Activated T-cell treated with anti-CD3 and anti-CD28 coated beads, Interleukin-2, amount 50 U/mL, for 4 hours (primary cell): ENCODE results near the gene GADD45GIP1. TPM values are rescaled to one million over a fixed set of nuclear protein-coding genes. Genes with fewer than 3 reads are reported as not detected.
A peak's percentile ranks its signal among the peaks of the same experiment; 100 is the strongest.
"Not testable (repeated sequence)": the region's sequence is repeated elsewhere in the genome, so short reads cannot be mapped to it uniquely, and the experiment has no call there.

Experiments
- ATAC-seq, 2 donors: fragments of 200-7000 bp; cut with Tn5 transposase; one replicate each; pipeline ENCODE4 v1.10.0; 2021
- DNase-seq: peaks from one replicate; pipeline ENCODE4 v3.0.0-alpha.2; 2020
- H3K27me3 Mint-ChIP-seq: one replicate; pipeline ENCODE4 v1.8.0; 2021; ENCODE audit warnings: low read depth, mixed read lengths
- H3K36me3 Mint-ChIP-seq: one replicate; pipeline ENCODE4 v1.8.0; 2022; ENCODE audit warnings: mixed read lengths; ENCODE audit not compliant: insufficient read depth
- H3K4me1 Mint-ChIP-seq: one replicate; pipeline ENCODE4 v1.8.0; 2021; ENCODE audit warnings: low read depth, mixed read lengths
- H3K4me3 Mint-ChIP-seq: one replicate; pipeline ENCODE4 v1.8.0; 2021; ENCODE audit warnings: mild to moderate bottlenecking, moderate library complexity, mixed read lengths
- H3K9me3 Mint-ChIP-seq: one replicate; pipeline ENCODE4 v1.8.0; 2021; ENCODE audit warnings: mixed read lengths
- total RNA-seq, 3 donors: library from RNA; stranded (reverse); gene quantifications; one replicate each; pipeline ENCODE4 v1.2.1, GENCODE V29; 2021

GADD45GIP1 gene
- total RNA-seq, 3 donors from 2014 or later = 60.5 to 65.2 (median 61.8) TPM

DNA sequence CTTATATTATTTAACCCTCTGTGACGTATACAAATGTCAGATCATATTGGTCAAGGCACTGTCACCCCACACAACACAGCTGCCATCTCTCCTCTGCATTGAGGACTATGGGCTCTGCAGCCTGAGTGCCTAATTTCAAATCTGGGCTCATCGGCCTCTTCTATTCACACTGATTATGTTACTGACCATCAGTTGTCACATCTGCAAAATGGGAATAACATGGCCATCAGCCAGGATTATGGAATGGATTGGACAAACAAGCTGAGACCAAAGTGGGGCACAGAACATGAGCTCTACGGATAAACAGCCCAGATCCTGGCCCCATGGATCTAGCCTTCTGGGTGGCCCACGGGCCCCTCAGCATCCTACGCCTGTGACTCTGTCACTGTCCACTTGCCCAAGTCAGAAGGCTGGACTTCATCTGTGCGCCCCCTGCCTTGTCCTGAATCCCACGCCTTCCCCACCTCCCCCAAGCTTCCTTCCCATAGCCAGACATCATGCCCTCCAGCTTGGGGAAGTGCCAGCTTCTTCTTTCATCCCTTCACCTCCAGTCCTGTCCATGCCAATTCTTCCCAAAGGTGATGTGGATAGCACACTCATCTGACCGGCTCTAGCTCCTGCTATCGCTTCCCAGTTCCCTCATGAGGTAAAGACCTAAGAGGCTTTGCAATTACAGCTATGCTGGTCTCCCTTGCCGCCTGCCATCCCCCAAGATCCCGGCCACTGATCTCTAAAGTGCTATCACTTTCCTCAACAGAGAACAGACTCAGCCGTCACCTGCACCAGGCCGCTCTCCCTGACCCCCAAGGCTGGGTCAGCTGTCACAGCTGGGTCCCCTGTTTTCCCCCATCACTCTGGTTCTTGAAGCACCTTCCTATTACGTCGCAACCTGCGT, 24.4 kb downstream of the GADD45GIP1 start:
- no peak for ATAC-seq
- Mint-ChIP-seq H3K4me3 (peak overlapping the region; percentile 100), H3K9me3 (no peaks in the 10 kb centered on the region), H3K4me1 (peaks cover 26% of the 10 kb centered on the region), H3K27me3 (no peaks in the 10 kb centered on the region), H3K36me3 (peaks cover 21% of the 10 kb centered on the region)
- no peak for DNase-seq

DNA sequence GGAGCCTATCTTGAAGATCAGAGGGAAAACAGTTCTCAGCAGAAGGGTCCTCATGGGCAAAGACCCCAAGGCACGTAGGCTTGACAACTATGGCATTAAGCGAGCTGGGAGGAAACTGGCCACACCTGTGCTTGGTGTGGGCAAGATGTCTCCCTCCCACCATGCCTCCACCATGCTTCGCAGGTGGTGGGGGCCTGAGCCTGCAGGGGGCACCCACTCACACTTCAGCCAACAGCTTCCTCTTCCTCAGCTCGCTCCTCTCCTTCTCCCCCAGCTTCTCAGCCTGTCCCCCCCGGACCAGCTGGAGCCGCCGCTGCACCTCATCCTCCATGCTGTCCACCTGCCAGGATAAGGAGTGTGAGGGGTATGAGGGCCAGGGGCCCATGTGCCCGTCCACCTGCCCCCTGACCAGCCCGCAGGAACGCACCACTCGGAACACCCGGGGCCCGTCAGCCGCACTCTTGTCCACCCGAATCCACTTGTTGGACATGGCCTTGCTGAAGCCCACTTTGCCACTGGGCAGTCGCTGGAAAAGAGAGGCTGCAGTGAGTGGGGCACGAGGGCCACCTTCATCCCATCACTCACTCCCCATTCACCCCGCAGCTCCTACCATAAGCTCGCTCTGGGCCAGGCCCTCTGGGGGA, 26.9 kb downstream of the GADD45GIP1 start:
- H3K27me3 Mint-ChIP-seq = no peaks in the 10 kb centered on the region
- peaks cover 20% of the 10 kb centered on the region for H3K4me1 Mint-ChIP-seq
- ATAC-seq = no peak
- no peak overlapping the region for H3K4me3 Mint-ChIP-seq
- no peak for DNase-seq
- no peaks in the 10 kb centered on the region for H3K9me3 Mint-ChIP-seq
- peaks cover 26% of the 10 kb centered on the region for H3K36me3 Mint-ChIP-seq

DNA sequence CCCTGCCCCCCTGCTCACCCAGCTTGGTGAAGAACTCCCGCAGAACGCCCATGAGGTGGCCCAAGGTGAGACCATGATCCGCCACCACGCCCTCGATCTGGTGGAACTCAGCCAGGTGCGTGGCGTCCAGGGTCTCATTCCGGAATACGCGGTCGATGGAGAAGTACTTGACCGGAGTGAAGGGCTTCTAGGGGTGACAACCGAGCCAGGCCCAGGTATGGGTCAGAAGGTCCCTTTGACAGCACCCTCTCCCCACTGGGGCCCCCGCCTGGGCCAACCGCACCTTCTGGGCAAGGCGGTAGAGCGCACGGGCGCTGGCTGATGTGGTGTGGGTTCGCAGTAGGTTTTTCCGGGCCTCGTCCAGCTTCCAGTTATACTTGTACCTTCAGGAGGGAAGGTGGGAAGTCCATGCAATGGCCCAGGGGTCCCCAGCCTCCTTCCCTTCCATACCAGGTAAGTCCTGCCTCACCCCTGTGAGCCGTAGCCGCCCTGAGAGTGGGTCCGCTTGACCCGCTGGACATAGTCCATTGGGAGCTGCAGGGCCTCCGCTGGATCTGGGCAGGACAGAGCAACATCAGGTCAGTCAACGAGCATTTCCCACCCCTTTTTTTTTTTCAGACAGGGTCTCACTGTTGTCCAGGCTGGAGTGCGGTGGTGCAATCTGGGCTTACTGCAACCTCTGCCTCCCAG, 32.3 kb downstream of the GADD45GIP1 start:
- peaks cover 37% of the 10 kb centered on the region for H3K36me3 Mint-ChIP-seq
- peaks cover 2% of the 10 kb centered on the region for H3K4me1 Mint-ChIP-seq
- no peak for ATAC-seq
- no peaks in the 10 kb centered on the region for H3K9me3 Mint-ChIP-seq
- H3K4me3 Mint-ChIP-seq = no peak overlapping the region
- no peaks in the 10 kb centered on the region for H3K27me3 Mint-ChIP-seq
- DNase-seq = no peak

DNA sequence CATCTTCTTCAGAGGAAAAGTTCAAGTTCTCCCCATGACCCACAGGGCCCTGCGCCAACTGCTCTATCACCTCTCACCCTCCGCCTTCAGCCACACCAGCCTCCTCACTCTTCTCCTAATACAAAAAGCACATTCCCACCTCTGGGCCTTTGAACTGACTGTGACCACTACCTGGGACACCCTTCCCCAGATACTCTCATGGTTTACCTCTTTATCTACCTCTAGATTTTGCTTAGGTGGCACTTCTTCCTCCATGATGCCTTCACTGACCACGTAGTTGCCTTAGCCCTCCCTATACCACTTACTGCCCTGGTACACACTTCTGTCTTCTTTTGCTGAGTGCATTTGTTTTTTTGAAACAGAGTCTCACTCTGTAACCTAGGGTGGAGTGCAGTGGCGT, 34.1 kb downstream of the GADD45GIP1 start:
- H3K36me3 Mint-ChIP-seq = peaks cover 26% of the 10 kb centered on the region
- H3K4me3 Mint-ChIP-seq = no peak overlapping the region
- peaks cover 9% of the 10 kb centered on the region for H3K4me1 Mint-ChIP-seq
- no peaks in the 10 kb centered on the region for H3K9me3 Mint-ChIP-seq
- no peaks in the 10 kb centered on the region for H3K27me3 Mint-ChIP-seq
- no peak for ATAC-seq
- no peak for DNase-seq

DNA sequence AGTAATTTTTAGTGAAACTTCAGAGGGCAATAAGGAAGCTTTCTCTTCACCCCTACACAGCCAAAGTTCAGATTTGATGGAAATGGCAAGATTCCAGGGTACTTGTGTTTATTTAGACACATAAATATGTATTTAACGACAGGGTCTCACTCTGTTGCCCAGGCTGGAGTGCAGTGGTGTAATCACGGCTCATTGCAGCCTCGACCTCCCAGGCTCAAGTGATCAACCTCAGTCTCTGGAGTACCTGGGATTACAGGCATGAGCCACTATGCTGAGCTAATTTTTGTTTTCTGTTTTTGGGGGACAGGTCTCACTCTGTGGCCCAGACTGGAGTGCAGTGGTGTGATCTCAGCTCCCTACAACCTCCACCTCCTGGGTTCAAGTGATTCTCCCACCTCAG, 36.0 kb downstream of the GADD45GIP1 start:
- peaks cover 11% of the 10 kb centered on the region for H3K4me1 Mint-ChIP-seq
- H3K36me3 Mint-ChIP-seq = peaks cover 20% of the 10 kb centered on the region
- ATAC-seq (no peak), DNase-seq (no peak)
- H3K27me3 Mint-ChIP-seq = no peaks in the 10 kb centered on the region
- H3K4me3 Mint-ChIP-seq = no peak overlapping the region
- no peaks in the 10 kb centered on the region for H3K9me3 Mint-ChIP-seq

DNA sequence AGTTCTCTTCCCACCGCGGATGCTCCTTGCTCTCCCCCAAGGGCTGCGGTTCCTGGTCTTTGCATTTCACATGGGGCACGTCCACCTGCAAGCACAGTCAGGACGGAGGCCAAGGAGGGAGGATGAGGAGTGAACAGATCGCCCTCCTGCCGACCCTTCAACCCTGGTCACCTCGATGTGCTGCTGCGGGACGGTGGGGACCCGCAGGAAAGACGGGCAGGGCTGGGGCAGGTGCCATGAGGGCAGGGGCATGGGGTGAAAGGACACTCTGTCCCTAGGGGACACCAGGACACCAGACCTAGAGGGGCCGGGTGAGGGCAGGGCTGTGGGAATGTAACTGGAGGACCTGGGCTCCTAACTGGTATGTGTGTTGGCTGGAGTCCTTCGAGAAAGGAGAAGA, 38.8 kb downstream of the GADD45GIP1 start:
- peak overlapping the region; percentile 65 for H3K4me3 Mint-ChIP-seq
- H3K36me3 Mint-ChIP-seq = peaks cover 5% of the 10 kb centered on the region
- peaks cover 31% of the 10 kb centered on the region for H3K4me1 Mint-ChIP-seq
- DNase-seq = no peak
- ATAC-seq = no peak
- no peaks in the 10 kb centered on the region for H3K27me3 Mint-ChIP-seq
- H3K9me3 Mint-ChIP-seq = no peaks in the 10 kb centered on the region

DNA sequence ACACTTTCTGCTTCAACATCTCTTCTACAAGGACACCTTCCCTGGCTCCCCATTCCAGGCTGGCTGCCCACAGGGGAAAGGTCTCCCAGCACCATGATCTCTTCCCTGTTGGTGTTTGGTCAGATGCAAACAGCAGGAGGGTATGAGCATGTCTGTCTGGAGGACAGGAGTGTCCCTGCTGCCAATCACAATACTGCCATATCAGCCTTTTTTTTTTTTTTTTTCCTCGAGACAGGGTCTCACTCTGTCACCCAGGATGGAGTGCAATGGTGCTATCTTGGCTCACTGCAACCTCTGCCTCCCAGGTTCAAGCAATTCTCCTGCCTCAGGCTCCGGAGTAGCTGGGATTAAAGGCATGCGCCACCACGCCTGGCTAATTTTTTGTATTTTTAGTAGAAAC, 41.2 kb downstream of the GADD45GIP1 start:
- H3K9me3 Mint-ChIP-seq, DNase-seq, H3K36me3 Mint-ChIP-seq, H3K4me3 Mint-ChIP-seq, ATAC-seq, H3K27me3 Mint-ChIP-seq: not testable (repeated sequence)
- peaks cover 34% of the 10 kb centered on the region for H3K4me1 Mint-ChIP-seq

DNA sequence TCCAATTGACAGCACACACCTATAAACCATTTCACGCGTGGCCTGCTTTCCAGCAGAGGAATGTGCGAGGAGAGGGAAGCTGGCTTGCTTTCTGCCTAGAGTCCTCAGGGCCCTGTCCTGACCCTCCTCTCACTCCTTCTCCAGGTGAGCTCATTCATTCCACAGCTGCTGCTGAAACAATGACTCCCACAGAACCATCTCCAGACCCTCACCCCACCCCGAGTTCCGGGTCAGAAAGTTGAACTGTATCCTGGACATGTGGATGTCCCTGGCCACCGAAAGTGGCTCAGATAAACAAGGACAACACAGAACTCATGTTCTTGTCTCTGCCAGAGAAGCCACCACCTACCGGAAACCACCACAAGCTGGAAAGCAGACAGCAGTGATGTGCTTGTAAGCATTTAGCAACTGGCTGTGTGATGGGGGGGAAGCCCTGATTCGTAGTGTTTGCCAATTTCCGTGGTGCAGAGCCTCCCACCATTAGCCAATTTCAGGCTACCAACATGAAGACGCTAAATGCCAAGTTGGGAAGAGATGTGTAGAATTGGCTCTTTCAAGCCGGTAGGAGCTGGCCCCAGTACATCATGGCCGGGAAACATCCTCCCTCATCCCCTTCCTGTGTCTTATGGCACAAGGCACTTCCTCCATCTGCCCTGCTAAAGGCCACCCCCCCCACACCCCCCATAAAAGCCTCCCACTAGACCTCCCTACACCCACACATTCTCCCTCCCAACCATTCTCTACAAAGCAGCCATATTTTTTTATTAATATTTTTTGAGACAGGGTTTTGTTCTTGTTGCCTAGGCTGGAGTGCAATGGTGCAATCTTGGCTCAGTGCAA, 43.0 kb downstream of the GADD45GIP1 start:
- H3K27me3 Mint-ChIP-seq = no peaks in the 10 kb centered on the region
- no peaks in the 10 kb centered on the region for H3K9me3 Mint-ChIP-seq
- peaks cover 28% of the 10 kb centered on the region for H3K4me1 Mint-ChIP-seq
- DNase-seq (peak; percentile 38), ATAC-seq (peak; percentile 38 to 57)
- peak overlapping the region; percentile 52 for H3K4me3 Mint-ChIP-seq
- H3K36me3 Mint-ChIP-seq = no peaks in the 10 kb centered on the region

DNA sequence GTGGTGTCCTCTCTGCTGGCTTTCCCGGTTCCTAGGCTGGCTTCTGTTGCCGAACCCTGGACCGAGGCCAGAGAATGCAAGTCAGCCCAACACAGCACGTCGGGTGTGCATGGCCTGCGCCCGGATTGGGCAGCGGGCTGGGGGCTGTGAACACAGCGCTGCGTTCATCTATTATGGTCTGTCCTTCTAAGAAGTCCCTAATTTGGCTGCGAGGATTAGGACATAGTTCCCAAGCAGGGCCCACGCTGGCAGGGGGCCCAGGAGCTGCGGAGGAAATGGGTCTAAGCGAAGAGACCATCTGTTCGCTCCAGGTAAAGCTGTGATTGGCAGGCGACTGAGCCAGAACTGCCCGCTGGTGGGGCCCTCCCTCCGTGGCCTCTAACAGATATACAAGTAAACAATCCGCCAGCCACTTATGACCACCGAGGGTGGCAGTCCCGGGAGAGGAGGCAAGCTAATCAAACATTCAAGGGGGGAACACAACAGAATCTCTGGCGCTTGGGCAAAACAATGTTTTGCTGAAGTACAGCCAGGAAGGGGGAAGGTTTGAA, 43.9 kb downstream of the GADD45GIP1 start:
- Mint-ChIP-seq H3K27me3 (no peaks in the 10 kb centered on the region), H3K9me3 (no peaks in the 10 kb centered on the region), H3K4me3 (no peak overlapping the region), H3K36me3 (no peaks in the 10 kb centered on the region), H3K4me1 (peaks cover 25% of the 10 kb centered on the region)
- no peak for DNase-seq
- ATAC-seq = no peak

DNA sequence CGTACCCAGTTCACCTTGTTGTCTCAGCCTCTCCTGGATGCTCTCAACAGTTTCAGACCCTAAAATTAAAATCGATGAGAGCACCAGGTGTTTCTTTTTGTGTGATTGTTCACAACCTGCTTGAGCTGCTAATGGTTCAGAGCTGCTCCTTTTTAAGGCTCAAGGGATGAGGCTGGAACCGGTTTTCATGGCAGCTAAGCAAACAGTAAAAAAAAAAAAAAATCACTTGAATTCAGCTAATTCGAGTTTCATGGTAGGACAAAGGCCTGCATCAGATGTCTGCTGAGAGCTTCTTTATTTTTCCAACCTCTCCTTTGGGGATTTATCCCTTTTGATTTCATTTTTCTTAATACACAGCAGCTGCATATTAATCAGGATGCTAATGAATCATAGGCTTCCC, 44.5 kb downstream of the GADD45GIP1 start:
- no peak overlapping the region for H3K4me3 Mint-ChIP-seq
- no peaks in the 10 kb centered on the region for H3K9me3 Mint-ChIP-seq
- ATAC-seq (no peak), DNase-seq (no peak)
- peaks cover 25% of the 10 kb centered on the region for H3K4me1 Mint-ChIP-seq
- H3K27me3 Mint-ChIP-seq = no peaks in the 10 kb centered on the region
- H3K36me3 Mint-ChIP-seq = no peaks in the 10 kb centered on the region

DNA sequence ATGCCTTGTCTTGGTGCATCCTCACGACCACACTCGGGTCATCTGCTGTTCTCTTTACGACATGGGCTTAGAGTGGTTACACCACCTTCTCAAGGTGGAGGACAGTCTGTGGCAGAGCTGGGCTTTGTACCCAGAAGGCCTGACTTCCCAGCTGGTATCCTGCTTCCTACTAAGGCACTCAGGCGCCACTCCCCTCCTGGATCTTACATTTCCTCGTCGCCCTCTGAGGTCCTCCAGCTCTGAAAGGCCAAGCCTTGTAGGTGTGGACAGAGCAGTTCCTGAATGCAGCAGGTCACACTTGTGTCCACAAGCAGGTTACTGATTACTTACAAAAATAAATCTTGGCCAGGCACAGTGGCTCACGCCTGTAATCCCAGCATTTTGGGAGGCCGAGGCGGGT, 49.9 kb downstream of the GADD45GIP1 start:
- ATAC-seq (no peak), DNase-seq (no peak)
- H3K27me3 Mint-ChIP-seq = no peaks in the 10 kb centered on the region
- no peaks in the 10 kb centered on the region for H3K4me1 Mint-ChIP-seq
- peaks cover 4% of the 10 kb centered on the region for H3K36me3 Mint-ChIP-seq
- H3K4me3 Mint-ChIP-seq = no peak overlapping the region
- no peaks in the 10 kb centered on the region for H3K9me3 Mint-ChIP-seq
